Measurements from ENCODE around the gene TOMM6. TPM values are rescaled to one million over a fixed set of nuclear protein-coding genes. Genes with fewer than 3 reads are reported as not detected.

TOMM6 gene
- total RNA-seq, 1 donor from 2014 or later: 105 TPM

DNA sequence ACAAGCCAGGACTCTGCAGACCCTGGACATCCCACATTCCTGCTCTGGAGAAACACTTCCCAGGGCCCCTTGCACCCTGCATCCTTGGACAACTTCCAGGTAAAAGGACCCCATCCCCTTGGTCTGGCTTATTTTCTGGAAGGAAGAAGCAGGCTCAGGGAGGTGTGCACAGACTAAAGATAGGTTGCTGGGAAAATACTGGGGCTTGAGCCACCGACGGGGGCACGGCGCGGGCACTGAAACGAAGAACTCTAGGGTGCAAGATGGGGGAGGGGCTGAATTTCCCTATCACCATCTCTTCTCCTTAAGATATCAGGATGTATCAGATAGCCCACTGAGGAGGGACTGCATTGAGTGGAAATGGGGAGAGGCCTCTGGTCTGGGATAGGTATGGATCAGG is 8.6 kb upstream of the TOMM6 start:
- no peak for DNase-seq (ENCODE audit: extremely low spot score in 2 of 2)
- no peaks in the 10 kb centered on the region for H3K27me3 ChIP-seq
- intact Hi-C loops (cut with DNase I): no loop called here
- H3K27ac ChIP-seq: peak overlapping the region; percentile 48
- H3K9me3 ChIP-seq: no peaks in the 10 kb centered on the region
- TF ChIP-seq POLR2AphosphoS5 (IDR thresholded peaks at IDR 0.05; ENCODE audit: insufficient read depth in 1 of 2, low read depth in 1 of 2) (no peak), POLR2A (IDR thresholded peaks at IDR 0.05) (no peak), CTCF (IDR thresholded peaks at IDR 0.05) (no peak)
- peaks cover 0 to 27% of the 10 kb centered on the region in 2 donors for H3K36me3 ChIP-seq
- H3K4me3 ChIP-seq: peak overlapping the region; percentile 83 to 89
- peaks cover 25% of the 10 kb centered on the region for H3K4me1 ChIP-seq

DNA sequence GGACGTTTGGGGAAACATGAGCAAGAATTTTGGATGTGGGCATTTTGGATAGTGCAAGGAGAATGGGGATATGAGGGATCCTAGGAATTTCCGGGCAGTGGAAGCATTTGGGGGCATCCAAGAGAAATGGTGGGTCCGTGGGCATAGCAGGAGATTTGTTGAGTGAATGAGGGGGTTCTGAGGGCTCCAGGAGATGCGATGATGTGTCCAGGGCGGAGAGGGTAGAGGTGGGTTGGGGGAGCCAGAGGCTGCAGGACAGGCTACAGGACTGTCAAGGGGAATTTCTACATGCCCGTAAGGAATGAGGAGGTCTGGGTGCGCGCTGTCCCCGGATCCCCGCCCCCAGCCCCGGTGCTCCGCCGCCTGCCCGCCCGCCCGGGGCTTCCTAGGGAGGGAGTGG is 8.2 kb upstream of the TOMM6 start:
- TF ChIP-seq CTCF (IDR thresholded peaks at IDR 0.05) (no peak), POLR2AphosphoS5 (IDR thresholded peaks at IDR 0.05; ENCODE audit: insufficient read depth in 1 of 2, low read depth in 1 of 2) (no peak), POLR2A (IDR thresholded peaks at IDR 0.05) (no peak)
- H3K27ac ChIP-seq: peak overlapping the region; percentile 48

GRCh38 chr6:41779788-41780550 is 7.5 kb upstream of the TOMM6 start, which contains the start of gene FRS3:
Gene FRS3 (minus strand): TSS chr6:41779900. CDS start chr6:41776987, 2,913 bp downstream.
- DNase-seq (ENCODE audit: extremely low spot score in 2 of 2): peak in 1 of 2 donors; percentile 96
- intact Hi-C loops (cut with DNase I): loop anchor here (2.0 kb wide), 1 partner anchor 265 kb away; no protein-coding TSS in a partner anchor
- H3K4me1 ChIP-seq: peaks cover 36% of the 10 kb centered on the region
- no peaks in the 10 kb centered on the region for H3K27me3 ChIP-seq
- H3K9me3 ChIP-seq: no peaks in the 10 kb centered on the region
- peak; percentile 66 for TF ChIP-seq POLR2AphosphoS5 (IDR thresholded peaks at IDR 0.05; ENCODE audit: insufficient read depth in 1 of 2, low read depth in 1 of 2)
- TF ChIP-seq POLR2A (IDR thresholded peaks at IDR 0.05): no peak
- TF ChIP-seq CTCF (IDR thresholded peaks at IDR 0.05): peak; percentile 77 to 92 (median 77)
- peak within 1 kb of the TSS; percentile 94 for H3K27ac ChIP-seq
- peak within 1 kb of the TSS; percentile 83 to 89 for H3K4me3 ChIP-seq
- peaks cover 0 to 16% of the 10 kb centered on the region in 2 donors for H3K36me3 ChIP-seq

More for the DNA sequence above, 8.2 kb upstream of the TOMM6 start:
- peaks cover 0 to 22% of the 10 kb centered on the region in 2 donors for H3K36me3 ChIP-seq
- peaks cover 29% of the 10 kb centered on the region for H3K4me1 ChIP-seq
- DNase-seq (ENCODE audit: extremely low spot score in 2 of 2): no peak
- H3K27me3 ChIP-seq: no peaks in the 10 kb centered on the region
- H3K9me3 ChIP-seq: no peaks in the 10 kb centered on the region
- peak overlapping the region; percentile 83 to 89 for H3K4me3 ChIP-seq
- intact Hi-C loops (cut with DNase I): no loop called here

- Histone ChIP-seq H3K9me3 (no peaks in the 10 kb centered on the region), H3K27me3 (no peaks in the 10 kb centered on the region), H3K27ac (peak within 1 kb of the TSS; percentile 94), H3K36me3 (peaks cover 0 to 8% of the 10 kb centered on the region in 2 donors), H3K4me3 (peak within 1 kb of the TSS; percentile 83 to 89), H3K4me1 (peaks cover 44% of the 10 kb centered on the region)
- TF ChIP-seq POLR2AphosphoS5 (IDR thresholded peaks at IDR 0.05; ENCODE audit: insufficient read depth in 1 of 2, low read depth in 1 of 2): peak in 1 of 2 donors; percentile 17
- TF ChIP-seq CTCF (IDR thresholded peaks at IDR 0.05): no peak
- no peak for TF ChIP-seq POLR2A (IDR thresholded peaks at IDR 0.05)
- intact Hi-C loops (cut with DNase I): loop anchor here (2.0 kb wide), 1 partner anchor 264 kb away; no protein-coding TSS in a partner anchor
- no peak for DNase-seq (ENCODE audit: extremely low spot score in 2 of 2)
Observed at GRCh38 chr6:41780551-41781365, 6.7 kb upstream of the TOMM6 start, which contains the start of gene PRICKLE4. Gene PRICKLE4 (plus strand): TSS chr6:41780782. CDS start chr6:41783474, 2,692 bp downstream.
